ENCODE data around the gene BRCA2. TPM values are rescaled to one million over a fixed set of nuclear protein-coding genes. Genes with fewer than 3 reads are reported as not detected.
A peak's percentile ranks its signal among the peaks of the same experiment; 100 is the strongest.

The BRCA2 gene
- total RNA-seq (2011; cell fraction: chromatin; rRNA removed; ENCODE audit: low replicate concordance): 2.9 and 18.1 TPM in 2 replicates
- 2.0 and 3.7 TPM in 2 replicates for total RNA-seq (2011; cell fraction: nucleolus; rRNA removed)
- total RNA-seq (2011; cell fraction: nucleoplasm; rRNA removed): 4.7 and 5.2 TPM in 2 replicates
- total RNA-seq (2014; rRNA removed) (5.8 and 9.1 TPM in 2 replicates), total RNA-seq (2014; rRNA removed; fragmentation: Illumina TruSeq; extraction: Trizol) (15.1 and 19.8 TPM in 2 replicates), total RNA-seq (2015; rRNA removed; fragmentation: Illumina TruSeq; extraction: Trizol) (14.2 and 17.3 TPM in 2 replicates), total RNA-seq (2021) (10.6 and 11.4 TPM in 2 replicates), polyA plus RNA-seq (2011; rRNA removed) (2.5 and 5.0 TPM in 2 replicates), polyA plus RNA-seq (2014; fragmentation: Illumina TruSeq; extraction: Trizol) (11.5 and 12.9 TPM in 2 replicates), polyA plus RNA-seq (2014; fragmentation: Nextera tagmentation; extraction: Ambion mirVana) (1 to 10 TPM; 4.3 to 5.6 TPM), polyA plus RNA-seq (2014; rRNA removed) (4.1 and 9.4 TPM in 2 replicates), polyA minus RNA-seq (2011; rRNA and poly(A)+ RNA removed) (13.9 and 18.1 TPM in 2 replicates), Bru-seq, nascent RNA (percentile 65 among the genes with signal in this experiment), BruChase-seq, experiment 1, labeled RNA remaining after a 2-hour chase (percentile 74 among the genes with signal in this experiment), BruChase-seq, experiment 2, labeled RNA remaining after a 6-hour chase (percentile 75 among the genes with signal in this experiment)
- polyA plus RNA-seq (2011; cell fraction: cytosol; rRNA removed): 0.75 and 2.8 TPM in 2 replicates
- polyA plus RNA-seq (2011; cell fraction: nucleus; rRNA removed): 4.7 and 5.6 TPM in 2 replicates
- polyA plus RNA-seq (2012): 2.4 and 4.8 TPM in 2 replicates
- 4.3 and 8.8 TPM in 2 replicates for polyA minus RNA-seq (2011; cell fraction: cytosol; rRNA and poly(A)+ RNA removed)
- polyA minus RNA-seq (2011; cell fraction: nucleus; rRNA and poly(A)+ RNA removed): 6.5 and 11.4 TPM in 2 replicates
- long read RNA-seq, experiment 1, partial matches to known transcripts: 17 of 22 reads
- long read RNA-seq, experiment 1, other reads (novel, unspliced or antisense): 5 of 22 reads
- long read RNA-seq, experiment 2, partial matches to known transcripts: 0 of 1 reads
- long read RNA-seq, experiment 2, other reads (novel, unspliced or antisense): 1 of 1 reads
- long read RNA-seq, experiment 3, partial matches to known transcripts: 9 of 13 reads
- long read RNA-seq, experiment 3, other reads (novel, unspliced or antisense): 4 of 13 reads

DNA sequence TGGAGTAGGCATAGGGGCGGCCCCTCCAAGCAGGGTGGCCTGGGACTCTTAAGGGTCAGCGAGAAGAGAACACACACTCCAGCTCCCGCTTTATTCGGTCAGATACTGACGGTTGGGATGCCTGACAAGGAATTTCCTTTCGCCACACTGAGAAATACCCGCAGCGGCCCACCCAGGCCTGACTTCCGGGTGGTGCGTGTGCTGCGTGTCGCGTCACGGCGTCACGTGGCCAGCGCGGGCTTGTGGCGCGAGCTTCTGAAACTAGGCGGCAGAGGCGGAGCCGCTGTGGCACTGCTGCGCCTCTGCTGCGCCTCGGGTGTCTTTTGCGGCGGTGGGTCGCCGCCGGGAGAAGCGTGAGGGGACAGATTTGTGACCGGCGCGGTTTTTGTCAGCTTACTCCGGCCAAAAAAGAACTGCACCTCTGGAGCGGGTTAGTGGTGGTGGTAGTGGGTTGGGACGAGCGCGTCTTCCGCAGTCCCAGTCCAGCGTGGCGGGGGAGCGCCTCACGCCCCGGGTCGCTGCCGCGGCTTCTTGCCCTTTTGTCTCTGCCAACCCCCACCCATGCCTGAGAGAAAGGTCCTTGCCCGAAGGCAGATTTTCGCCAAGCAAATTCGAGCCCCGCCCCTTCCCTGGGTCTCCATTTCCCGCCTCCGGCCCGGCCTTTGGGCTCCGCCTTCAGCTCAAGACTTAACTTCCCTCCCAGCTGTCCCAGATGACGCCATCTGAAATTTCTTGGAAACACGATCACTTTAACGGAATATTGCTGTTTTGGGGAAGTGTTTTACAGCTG, at the start of gene BRCA2, which contains the start of gene ZAR1L:
Gene BRCA2 (plus strand): TSS at position 271 of the 790 bp plus-strand sequence. CDS start 953 bp downstream, outside the sequence.
Gene ZAR1L (minus strand): TSS at position 126 of the 790 bp plus-strand sequence. CDS start 3,438 bp downstream, outside the sequence.
- FAIRE-seq: peak; percentile 94
- POLR2A ChIA-PET: interaction anchor here (0.6 to 1.9 kb wide), 15 partner anchors 8 to 1227 kb away, joined by 3 to 9 read pairs (median 3); partner anchors contain the start of gene N4BP2L2
- DNase-seq (ENCODE audit: extremely low read depth in 1 of 4, low spot score in 3 of 4): peak; percentile 71 to 90 (median 74)
- Histone ChIP-seq H3K9me3 (replicated peaks; ENCODE audit: control insufficient read depth, insufficient read depth, low read depth, low read length) (no peaks in the 10 kb centered on the region), H4K20me1 (replicated peaks; ENCODE audit: control insufficient read depth, insufficient read depth, low read length) (no peaks in the 10 kb centered on the region), H3K4me1 (replicated peaks in 1 of 2; ENCODE audit: control insufficient read depth in 2 of 2, insufficient read depth in 2 of 2, low read length in 2 of 2) (peaks cover 0 to 11% of the 10 kb centered on the region in 2 experiments; a peak in 2 of 5 replicates), H3K9me1 (ENCODE audit: control insufficient read depth, insufficient read depth, low read length) (no peaks in the 10 kb centered on the region), H3K36me3 (ENCODE audit: control insufficient read depth, insufficient read depth, low read length) (peaks cover 18% of the 10 kb centered on the region; the same call in 2 of the 3 replicates), H3K4me2 (ENCODE audit: insufficient read depth, low read length) (peak within 1 kb of the TSS; percentile 89), H3K27me3 (ENCODE audit: control insufficient read depth in 2 of 2, insufficient read depth in 2 of 2, low read length in 2 of 2) (no peaks in the 10 kb centered on the region), H3K27ac (ENCODE audit: extremely low read depth, low read depth, low read length) (peak within 1 kb of the TSS; percentile 92), H3K4me3 (peak within 1 kb of the TSS; percentile 50), H3K9ac (ENCODE audit: insufficient read depth in 1 of 2, low read depth in 2 of 2, low read length in 2 of 2) (peak within 1 kb of the TSS; percentile 93 to 99), H3K79me2 (ENCODE audit: control insufficient read depth, insufficient read depth, low read length) (peaks cover 20% of the 10 kb centered on the region), H2AFZ (ENCODE audit: low read depth, low read length) (peak within 1 kb of the TSS; percentile 98)
- ATAC-seq: peak; percentile 97
- BruUV-seq (replicated peaks): TSS peak; percentile 69
- in situ Hi-C loops (cut with MboI): loop anchor here (25.0 kb wide), 1 partner anchor 403 kb away; no protein-coding TSS in a partner anchor
- CTCF ChIA-PET (ENCODE audit: low intra/inter-chr PET ratio): no interaction called here
- intact Hi-C loops (cut with micrococcal nuclease): no loop called here
- under 1% methylated on average over 48 of the region's 60 CpGs for WGBS (ENCODE audit: insufficient coverage, low coverage, missing lambda C conversion rate)
- no peak for TF ChIP-seq FOS (IDR thresholded peaks at IDR 0.05; ENCODE audit: extremely low read depth, insufficient read length)
- TF ChIP-seq CCNT2 (IDR thresholded peaks at IDR 0.05; ENCODE audit: borderline replicate concordance, extremely low read depth, insufficient read length, low read depth, low read length): peak; percentile 29
- TF ChIP-seq ZBTB7A (IDR thresholded peaks at IDR 0.05; ENCODE audit: borderline replicate concordance, control insufficient read depth, low read depth, low read length): no peak
